Transverse colon (tissue), 4 donors: ENCODE measurements around the gene MED26.

Source experiments
- CTCF ChIP-seq, 5 experiments: fragments of 200-600 bp in 3 of 5; fragments of 450-650 bp in 2 of 5; sonication (generic) in 3 of 5; IDR thresholded peaks; 1 replicate in 2 of 5; 2 replicates in 3 of 5; pipeline ENCODE4 v1.5.1; 2016 to 2017; ENCODE audit warnings: antibody characterized with exemption in 5 of 5, inconsistent platforms in 3 of 5, mild to moderate bottlenecking in 2 of 5, moderate library complexity in 1 of 5
- POLR2AphosphoS5 ChIP-seq, 3 donors: sonication (generic); formaldehyde crosslinking; IDR thresholded peaks; one replicate each; pipeline ENCODE4 v1.6.1; 2016; ENCODE audit warnings: antibody characterized with exemption in 3 of 3

DNA sequence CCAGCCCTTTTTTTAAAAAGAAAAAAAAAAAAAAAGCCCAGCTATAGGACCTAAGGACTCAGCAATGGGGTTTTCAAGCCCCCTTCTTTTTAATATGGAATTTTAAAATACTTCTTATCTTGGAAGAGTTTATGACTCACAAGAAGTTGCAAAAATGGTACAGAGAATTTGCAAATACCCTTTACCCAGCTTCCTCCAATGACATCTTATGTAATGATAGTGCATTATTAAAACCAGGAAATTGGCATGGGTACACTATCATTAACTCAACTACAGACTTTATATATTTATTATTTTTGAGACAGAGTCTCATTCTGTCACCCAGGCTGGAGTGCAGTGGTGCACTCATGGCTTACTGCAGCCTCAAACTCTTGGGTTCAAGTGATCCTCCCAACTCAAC lies 49.1 kb upstream of the MED26 start:
- TF ChIP-seq CTCF (IDR thresholded peaks at IDR 0.05) = no peak
- no peak for TF ChIP-seq POLR2AphosphoS5 (IDR thresholded peaks at IDR 0.05)
